HepG2 (cell line): ENCODE data around the gene TNK1.

Experiments used
- CBX5 ChIP-seq: sonication (generic); formaldehyde crosslinking; IDR thresholded peaks from 2 replicates; pipeline ENCODE4 v1.4.0; 2020; ENCODE audit warnings: missing genetic modification reagents, borderline replicate concordance
- CTCF ChIP-seq: sonication (generic); formaldehyde crosslinking; IDR thresholded peaks from 2 replicates; pipeline ENCODE4 v1.5.0; 2020; ENCODE audit warnings: mild to moderate bottlenecking, missing genetic modification reagents, moderate library complexity
- EZH2 ChIP-seq: conservative IDR thresholded peaks from 2 replicates; pipeline ENCODE4 v1.6.1; 2012; ENCODE audit warnings: mild to moderate bottlenecking, low read depth, low read length, moderate library complexity
- FUBP1 ChIP-seq: sonication (generic); formaldehyde crosslinking; IDR thresholded peaks from 2 replicates; pipeline ENCODE4 v1.5.1; 2020; ENCODE audit warnings: missing genetic modification reagents, mild to moderate bottlenecking, borderline replicate concordance
- HMGXB4 ChIP-seq, 2 experiments: sonication (generic) in 1 of 2; formaldehyde crosslinking in 1 of 2; IDR thresholded peaks; 2 replicates each; pipeline versions ENCODE4 v1.4.0 to v1.6.1; 2018 to 2020; ENCODE audit warnings: missing genetic modification reagents in 2 of 2, borderline replicate concordance in 1 of 2, low read depth in 1 of 2, mild to moderate bottlenecking in 1 of 2, missing biosample characterization in 1 of 2
- HNRNPUL1 ChIP-seq: fragments of 200-400 bp; formaldehyde crosslinking; IDR thresholded peaks from 2 replicates; pipeline ENCODE4 v1.6.1; 2017; ENCODE audit warnings: low read depth, mild to moderate bottlenecking, low read length, moderate library complexity
- MED1 ChIP-seq: sonication (generic); formaldehyde crosslinking; IDR thresholded peaks from 2 replicates; pipeline ENCODE4 v1.4.0; 2020; ENCODE audit warnings: missing genetic modification reagents
- POLR2AphosphoS5 ChIP-seq: IDR thresholded peaks from 2 replicates; pipeline ENCODE4 v1.6.1; 2012; ENCODE audit warnings: low read depth, low read length
- ZHX1 ChIP-seq: sonication (generic); formaldehyde crosslinking; IDR thresholded peaks from 2 replicates; pipeline ENCODE4 v1.8.1; 2022; ENCODE audit warnings: low read depth, mild to moderate bottlenecking, missing genetic modification reagents
- ZNF121 ChIP-seq: sonication (generic); formaldehyde crosslinking; IDR thresholded peaks from 2 replicates; pipeline ENCODE4 v1.5.0; 2020; ENCODE audit warnings: mild to moderate bottlenecking, missing genetic modification reagents
- ZNF33A ChIP-seq: sonication (generic); formaldehyde crosslinking; IDR thresholded peaks from 2 replicates; pipeline ENCODE4 v1.5.1; 2020; ENCODE audit warnings: missing genetic modification reagents, mild to moderate bottlenecking, moderate library complexity, borderline replicate concordance
- ZNF512 ChIP-seq: sonication (generic); formaldehyde crosslinking; IDR thresholded peaks from 2 replicates; pipeline ENCODE4 v1.4.0; 2020; ENCODE audit warnings: mild to moderate bottlenecking, missing genetic modification reagents
- ZNF773 ChIP-seq: sonication (generic); formaldehyde crosslinking; IDR thresholded peaks from 2 replicates; pipeline ENCODE4 v1.4.0; 2020; ENCODE audit warnings: missing genetic modification reagents, borderline replicate concordance

GRCh38 chr17:7437950-7438614 lies 57.2 kb downstream of the TNK1 start:
- TF ChIP-seq ZNF33A (no peak), ZNF512 (CRISPR knock-in tag) (no peak), HMGXB4 (CRISPR knock-in tag; IDR thresholded peaks at IDR 0.05; ENCODE audit: borderline replicate concordance in 1 of 2, low read depth in 1 of 2) (no peak), CBX5 (no peak), EZH2 (no peak), CTCF (CRISPR knock-in tag) (no peak), ZHX1 (no peak), MED1 (CRISPR knock-in tag) (no peak), POLR2AphosphoS5 (no peak), ZNF773 (CRISPR knock-in tag) (no peak), HNRNPUL1 (no peak), FUBP1 (CRISPR knock-in tag) (no peak), ZNF121 (CRISPR knock-in tag) (no peak)
